Activated naive CD4-positive, alpha-beta T cell treated with anti-CD3 and anti-CD28 coated beads, Interleukin-2, amount 50 U/mL, for 24 hours (primary cell): ENCODE data around the gene LARGE1.

ENCODE experiments used
- H3K27ac Mint-ChIP-seq: one replicate; pipeline ENCODE4 v1.8.0; 2021; ENCODE audit warnings: mild to moderate bottlenecking, mixed read lengths
- H3K27me3 Mint-ChIP-seq: one replicate; pipeline ENCODE4 v1.8.0; 2021; ENCODE audit warnings: mixed read lengths
- H3K36me3 Mint-ChIP-seq: one replicate; pipeline ENCODE4 v1.8.0; 2021; ENCODE audit warnings: mixed read lengths
- H3K4me1 Mint-ChIP-seq: one replicate; pipeline ENCODE4 v1.8.0; 2021; ENCODE audit warnings: mixed read lengths
- H3K4me3 Mint-ChIP-seq: one replicate; pipeline ENCODE4 v1.8.0; 2021; ENCODE audit warnings: mild to moderate bottlenecking, mixed read lengths
- H3K9me3 Mint-ChIP-seq: one replicate; pipeline ENCODE4 v1.8.0; 2021; ENCODE audit warnings: mixed read lengths

The LARGE1 gene

GRCh38 chr22:33542722-33543121 is 377.6 kb downstream of the LARGE1 start:
- H3K4me1 Mint-ChIP-seq, result no peaks in the 10 kb centered on the region
- H3K27ac Mint-ChIP-seq, result no peak overlapping the region
- H3K27me3 Mint-ChIP-seq, result no peaks in the 10 kb centered on the region
- no peaks in the 10 kb centered on the region for H3K9me3 Mint-ChIP-seq
- no peaks in the 10 kb centered on the region for H3K36me3 Mint-ChIP-seq
- H3K4me3 Mint-ChIP-seq, result no peak overlapping the region

- Mint-ChIP-seq H3K36me3 (no peaks in the 10 kb centered on the region), H3K9me3 (no peaks in the 10 kb centered on the region), H3K4me3 (no peak overlapping the region), H3K4me1 (no peaks in the 10 kb centered on the region), H3K27ac (no peak overlapping the region), H3K27me3 (no peaks in the 10 kb centered on the region)
Measured at GRCh38 chr22:33542153-33542552, 378.1 kb downstream of the LARGE1 start.

- H3K27me3 Mint-ChIP-seq, result no peaks in the 10 kb centered on the region
- no peaks in the 10 kb centered on the region for H3K9me3 Mint-ChIP-seq
- no peaks in the 10 kb centered on the region for H3K36me3 Mint-ChIP-seq
Measured at GRCh38 chr22:33539902-33540751, 380.1 kb downstream of the LARGE1 start.

GRCh38 chr22:33539202-33539901 is 380.9 kb downstream of the LARGE1 start:
- H3K9me3 Mint-ChIP-seq, result no peaks in the 10 kb centered on the region
- H3K36me3 Mint-ChIP-seq, result no peaks in the 10 kb centered on the region
- H3K27ac Mint-ChIP-seq, result no peak overlapping the region
- H3K4me3 Mint-ChIP-seq, result no peak overlapping the region
- no peaks in the 10 kb centered on the region for H3K4me1 Mint-ChIP-seq
- no peaks in the 10 kb centered on the region for H3K27me3 Mint-ChIP-seq

More at GRCh38 chr22:33539902-33540751, 380.1 kb downstream of the LARGE1 start:
- H3K4me3 Mint-ChIP-seq, result no peak overlapping the region
- H3K27ac Mint-ChIP-seq, result no peak overlapping the region
- no peaks in the 10 kb centered on the region for H3K4me1 Mint-ChIP-seq

GRCh38 chr22:33538277-33538885 is 381.9 kb downstream of the LARGE1 start:
- Mint-ChIP-seq H3K36me3 (no peaks in the 10 kb centered on the region), H3K9me3 (no peaks in the 10 kb centered on the region), H3K27me3 (no peaks in the 10 kb centered on the region), H3K4me1 (no peaks in the 10 kb centered on the region), H3K4me3 (no peak overlapping the region), H3K27ac (no peak overlapping the region)

GRCh38 chr22:33537059-33537458 is 383.2 kb downstream of the LARGE1 start:
- no peaks in the 10 kb centered on the region for H3K27me3 Mint-ChIP-seq
- no peaks in the 10 kb centered on the region for H3K9me3 Mint-ChIP-seq
- no peak overlapping the region for H3K27ac Mint-ChIP-seq
- H3K4me3 Mint-ChIP-seq, result no peak overlapping the region
- no peaks in the 10 kb centered on the region for H3K36me3 Mint-ChIP-seq
- no peaks in the 10 kb centered on the region for H3K4me1 Mint-ChIP-seq

- Mint-ChIP-seq H3K4me1 (no peaks in the 10 kb centered on the region), H3K4me3 (no peak overlapping the region), H3K27ac (no peak overlapping the region), H3K9me3 (no peaks in the 10 kb centered on the region), H3K27me3 (no peaks in the 10 kb centered on the region), H3K36me3 (no peaks in the 10 kb centered on the region)
Measured at GRCh38 chr22:33535937-33536875, 384.1 kb downstream of the LARGE1 start.

GRCh38 chr22:33529424-33530113 is 390.7 kb downstream of the LARGE1 start:
- H3K4me1 Mint-ChIP-seq, result no peaks in the 10 kb centered on the region
- no peaks in the 10 kb centered on the region for H3K9me3 Mint-ChIP-seq
- no peaks in the 10 kb centered on the region for H3K36me3 Mint-ChIP-seq
- H3K27ac Mint-ChIP-seq, result no peak overlapping the region
- no peaks in the 10 kb centered on the region for H3K27me3 Mint-ChIP-seq
- H3K4me3 Mint-ChIP-seq, result no peak overlapping the region

- Mint-ChIP-seq H3K36me3 (no peaks in the 10 kb centered on the region), H3K4me3 (no peak overlapping the region), H3K4me1 (no peaks in the 10 kb centered on the region), H3K27ac (no peak overlapping the region), H3K27me3 (no peaks in the 10 kb centered on the region), H3K9me3 (no peaks in the 10 kb centered on the region)
Measured at GRCh38 chr22:33528183-33528582, 392.1 kb downstream of the LARGE1 start.

GRCh38 chr22:33526434-33527107 is 393.7 kb downstream of the LARGE1 start:
- H3K9me3 Mint-ChIP-seq, result peaks cover 3% of the 10 kb centered on the region
- H3K27me3 Mint-ChIP-seq, result no peaks in the 10 kb centered on the region
- H3K4me1 Mint-ChIP-seq, result no peaks in the 10 kb centered on the region
- no peak overlapping the region for H3K4me3 Mint-ChIP-seq
- H3K27ac Mint-ChIP-seq, result no peak overlapping the region
- H3K36me3 Mint-ChIP-seq, result no peaks in the 10 kb centered on the region

GRCh38 chr22:33524511-33525260 is 395.6 kb downstream of the LARGE1 start:
- peaks cover 6% of the 10 kb centered on the region for H3K9me3 Mint-ChIP-seq
- H3K27me3 Mint-ChIP-seq, result no peaks in the 10 kb centered on the region
- no peak overlapping the region for H3K27ac Mint-ChIP-seq
- no peaks in the 10 kb centered on the region for H3K36me3 Mint-ChIP-seq
- H3K4me1 Mint-ChIP-seq, result no peaks in the 10 kb centered on the region
- H3K4me3 Mint-ChIP-seq, result no peak overlapping the region

- Mint-ChIP-seq H3K9me3 (peaks cover 6% of the 10 kb centered on the region), H3K36me3 (no peaks in the 10 kb centered on the region), H3K27me3 (no peaks in the 10 kb centered on the region), H3K4me1 (no peaks in the 10 kb centered on the region), H3K4me3 (no peak overlapping the region), H3K27ac (no peak overlapping the region)
Measured at GRCh38 chr22:33521879-33522665, 398.2 kb downstream of the LARGE1 start.
